H1 (cell line): ENCODE data around the gene CHRM4. TPM values are rescaled to one million over a fixed set of nuclear protein-coding genes. Genes with fewer than 3 reads are reported as not detected.
A peak's percentile ranks its signal among the peaks of the same experiment; 100 is the strongest.
"Not testable (repeated sequence)": the region's sequence is repeated elsewhere in the genome, so short reads cannot be mapped to it uniquely, and the experiment has no call there.

Experiments
- CTCF ChIA-PET: fragments of 300-600 bp; sonication (Branson Sonifier 250); formaldehyde crosslinking; loops from one replicate; lab custom pipeline; 2021; ENCODE audit not compliant: partially characterized antibody; lab: Charles Lee
- POLR2A ChIA-PET: fragments of 300-600 bp; sonication (Branson Sonifier 250); formaldehyde crosslinking; loops from one replicate; lab custom pipeline; 2021; ENCODE audit warnings: inconsistent platforms; ENCODE audit not compliant: partially characterized antibody; lab: Charles Lee
- DNase-seq, 2 experiments: peaks; one replicate each; pipeline versions ENCODE4 v3.0.0 to v3.0.0-alpha.2; 2010 to 2022; ENCODE audit warnings: low spot score in 2 of 2, low read depth in 1 of 2, mixed read lengths in 1 of 2
- FAIRE-seq: peaks from 2 replicates; lab custom pipeline; 2011; peaks lifted over from hg19 to GRCh38; lab: Jason Lieb, UNC
- H2AFZ ChIP-seq: 2 replicates; pipeline ENCODE4 v1.8.1; 2012; ENCODE audit warnings: low read length, inconsistent platforms
- H2AK5ac ChIP-seq: 2 replicates; pipeline ENCODE4 v1.6.1; 2013; ENCODE audit warnings: low read depth, low read length
- H2BK120ac ChIP-seq: replicated peaks from 2 replicates; pipeline ENCODE3; 2013; ENCODE audit warnings: low read depth, low read length, inconsistent platforms
- H2BK12ac ChIP-seq: 2 replicates; pipeline ENCODE4 v1.6.1; 2013; ENCODE audit warnings: low read depth, low read length
- H2BK15ac ChIP-seq: 2 replicates; pipeline ENCODE4 v1.6.1; 2013; ENCODE audit warnings: low read length
- H2BK20ac ChIP-seq: 2 replicates; pipeline ENCODE4 v1.6.1; 2013; ENCODE audit warnings: low read length
- H2BK5ac ChIP-seq: 2 replicates; pipeline ENCODE4 v1.6.1; 2013; ENCODE audit warnings: low read depth, low read length
- H3K14ac ChIP-seq: 2 replicates; pipeline ENCODE4 v1.6.1; 2013; ENCODE audit warnings: inconsistent platforms; ENCODE audit not compliant: insufficient read length
- H3K18ac ChIP-seq: 2 replicates; pipeline ENCODE4 v1.6.1; 2013; ENCODE audit warnings: low read length; ENCODE audit errors: extremely low read depth
- H3K23ac ChIP-seq: 2 replicates; pipeline ENCODE4 v1.6.1; 2013; ENCODE audit warnings: inconsistent platforms; ENCODE audit not compliant: insufficient read length
- H3K23me2 ChIP-seq: 2 replicates; pipeline ENCODE4 v1.6.1; 2013; ENCODE audit warnings: low read depth, low read length
- H3K27ac ChIP-seq: 2 replicates; pipeline ENCODE4 v1.6.1; 2011; ENCODE audit warnings: low read depth, low read length, inconsistent platforms
- H3K27me3 ChIP-seq, 4 experiments: replicated peaks in 1 of 4; 1 replicate in 1 of 4; 2 replicates in 3 of 4; pipeline versions ENCODE4 v1.6.1 to v1.8.1; 2011 to 2013; ENCODE audit warnings: low read length in 3 of 4, mild to moderate bottlenecking in 3 of 4, inconsistent platforms in 2 of 4, mixed read lengths in 2 of 4, moderate library complexity in 1 of 4; ENCODE audit not compliant: control insufficient read depth in 3 of 4, insufficient read depth in 3 of 4; ENCODE audit errors: extremely low read depth in 1 of 4
- H3K36me3 ChIP-seq, 4 experiments: 2 replicates each; pipeline versions ENCODE4 v1.6.1 to v1.8.1; 2011 to 2013; ENCODE audit warnings: mild to moderate bottlenecking in 4 of 4, low read length in 3 of 4, moderate library complexity in 2 of 4, control low read depth in 1 of 4, inconsistent platforms in 1 of 4; ENCODE audit not compliant: insufficient read depth in 4 of 4, control insufficient read depth in 2 of 4
- H3K4ac ChIP-seq: replicated peaks from 2 replicates; pipeline ENCODE3; 2013; ENCODE audit warnings: low read length, low read depth, mixed read lengths, inconsistent platforms; ENCODE audit not compliant: insufficient read length
- H3K4me1 ChIP-seq, 4 experiments: replicated peaks in 1 of 4; 1 replicate in 1 of 4; 2 replicates in 3 of 4; pipeline versions ENCODE4 v1.6.1 to v1.8.1; 2011 to 2013; ENCODE audit warnings: low read length in 3 of 4, inconsistent platforms in 2 of 4, mixed read lengths in 1 of 4; ENCODE audit not compliant: insufficient read depth in 4 of 4, control insufficient read depth in 3 of 4
- H3K4me2 ChIP-seq, 2 experiments: 2 replicates each; pipeline versions ENCODE4 v1.6.1 to v1.8.1; 2011 to 2013; ENCODE audit warnings: low read depth in 2 of 2, low read length in 2 of 2, control low read depth in 1 of 2, inconsistent platforms in 1 of 2, mild to moderate bottlenecking in 1 of 2; ENCODE audit not compliant: insufficient read depth in 1 of 2
- H3K4me3 ChIP-seq, 4 experiments: fragments of 200-600, 300-600 bp in 1 of 4; sonication (generic), shearing (Covaris generic), sonication (Bioruptor Twin) in 1 of 4; 2 replicates each; pipeline versions ENCODE4 v1.5.1 to v1.8.1; 2011 to 2016; ENCODE audit warnings: low read length in 4 of 4, low read depth in 3 of 4, control low read depth in 2 of 4, inconsistent platforms in 2 of 4, mild to moderate bottlenecking in 2 of 4, mixed read lengths in 1 of 4, moderate library complexity in 1 of 4; ENCODE audit not compliant: insufficient read depth in 2 of 4; ENCODE audit errors: extremely low read depth in 1 of 4
- H3K56ac ChIP-seq: replicated peaks from 2 replicates; pipeline ENCODE3; 2013; ENCODE audit warnings: low read depth, mild to moderate bottlenecking, mixed read lengths, low read length, inconsistent platforms; ENCODE audit not compliant: insufficient read length
- H3K79me1 ChIP-seq: 2 replicates; pipeline ENCODE4 v1.6.1; 2013; ENCODE audit warnings: low read depth, low read length, control low read depth
- H3K79me2 ChIP-seq, 2 experiments: 2 replicates each; pipeline versions ENCODE4 v1.6.1 to v1.8.1; 2012 to 2013; ENCODE audit warnings: low read length in 2 of 2, mild to moderate bottlenecking in 2 of 2, inconsistent platforms in 1 of 2; ENCODE audit not compliant: insufficient read depth in 2 of 2, control insufficient read depth in 1 of 2
- H3K9ac ChIP-seq, 4 experiments: replicated peaks in 1 of 4; 1 replicate in 1 of 4; 2 replicates in 3 of 4; pipeline versions ENCODE4 v1.6.1 to v1.8.1; 2011 to 2013; ENCODE audit warnings: low read depth in 3 of 4, low read length in 3 of 4, control low read depth in 2 of 4, mild to moderate bottlenecking in 2 of 4, moderate library complexity in 2 of 4, inconsistent platforms in 1 of 4; ENCODE audit errors: extremely low read depth in 1 of 4
- H3K9me3 ChIP-seq, 2 experiments: 2 replicates each; pipeline versions ENCODE4 v1.6.1 to v1.8.1; 2012 to 2013; ENCODE audit warnings: mild to moderate bottlenecking in 2 of 2, moderate library complexity in 2 of 2, control low read depth in 1 of 2, inconsistent platforms in 1 of 2, low read depth in 1 of 2, low read length in 1 of 2, mixed read lengths in 1 of 2; ENCODE audit not compliant: insufficient read depth in 2 of 2
- H4K20me1 ChIP-seq, 2 experiments: replicated peaks in 1 of 2; 2 replicates each; pipeline versions ENCODE3 to v1.8.1; 2011 to 2013; ENCODE audit warnings: inconsistent platforms in 2 of 2, low read length in 2 of 2, mild to moderate bottlenecking in 1 of 2; ENCODE audit not compliant: insufficient read depth in 2 of 2, control insufficient read depth in 1 of 2
- H4K5ac ChIP-seq: 2 replicates; pipeline ENCODE4 v1.6.1; 2013; ENCODE audit warnings: low read length, low read depth, mixed read lengths, inconsistent platforms; ENCODE audit not compliant: insufficient read length
- H4K8ac ChIP-seq: 2 replicates; pipeline ENCODE4 v1.8.0; 2013; ENCODE audit warnings: mild to moderate bottlenecking, moderate library complexity, low read length, inconsistent platforms; ENCODE audit not compliant: insufficient read depth; ENCODE audit errors: extremely low read depth
- H4K91ac ChIP-seq: replicated peaks from 2 replicates; pipeline ENCODE3; 2013; ENCODE audit warnings: low read length, mixed read lengths, inconsistent platforms; ENCODE audit not compliant: insufficient read length
- POLR2A ChIP-seq, 2 experiments: IDR thresholded peaks; 1 replicate in 1 of 2; 2 replicates in 1 of 2; pipeline ENCODE4 v1.6.1; 2011; ENCODE audit warnings: low read depth in 2 of 2, low read length in 2 of 2, mild to moderate bottlenecking in 2 of 2; ENCODE audit errors: control extremely low read depth in 1 of 2
- SAP30 ChIP-seq: fragments of 300-600 bp; sonication (generic); IDR thresholded peaks from 2 replicates; pipeline ENCODE4 v1.7.1; 2012; ENCODE audit warnings: low read length, moderate library complexity, mild to moderate bottlenecking, inconsistent platforms; ENCODE audit not compliant: insufficient read depth, insufficient replicate concordance
- SIN3A ChIP-seq, 2 experiments: IDR thresholded peaks in 1 of 2; conservative IDR thresholded peaks in 1 of 2; 2 replicates each; pipeline ENCODE4 v1.6.1; 2011 to 2012; ENCODE audit warnings: low read length in 2 of 2, improper control_type of control experiment in 1 of 2, low read depth in 1 of 2, mild to moderate bottlenecking in 1 of 2
- WGBS, 2 experiments: shearing (Covaris generic) in 1 of 2; methylation state at CpG; one replicate each; pipeline versions ENCODE4 v1.1.6 to v1.1.7; 2013 to 2015; ENCODE audit warnings: low lambda C conversion rate in 2 of 2, mixed read lengths in 2 of 2, inconsistent platforms in 1 of 2, low coverage in 1 of 2, missing lambda C conversion rate in 1 of 2; ENCODE audit not compliant: insufficient replicate concordance in 2 of 2, insufficient coverage in 1 of 2, insufficient read length in 1 of 2; ENCODE audit errors: extremely low coverage in 1 of 2, missing lambda C conversion rate in 1 of 2; 5-methylcytosine and 5-hydroxymethylcytosine counted together
- polyA plus RNA-seq, 7 experiments: library from polyadenylated mRNA; depleted of rRNA in 3 of 7; stranded (reverse) in 5 of 7; unstranded in 2 of 7; fragments of >200 nt in 5 of 7; fragments of 200-250 nt in 2 of 7; gene quantifications; 1 replicate in 5 of 7; 2 replicates in 1 of 7; 4 replicates in 1 of 7; pipeline versions ENCODE4 v1.2.1 to v1.2.3, GENCODE V29; 2011 to 2013; ENCODE audit warnings: missing spikeins in 2 of 7, mixed read lengths in 2 of 7
- total RNA-seq: library from RNA; stranded (reverse); fragmentation: NEBNext Ultra II Directional; extraction: Animal tissue kit (Norgen Biotek cat#: 25700); gene quantifications from 2 replicates; pipeline ENCODE4 v1.2.1, GENCODE V29; 2021
- TF ChIP-seq, protein P1 (sequence below): IDR thresholded peaks from 2 replicates; pipeline ENCODE4 v1.6.1; 2012; ENCODE audit warnings: inconsistent platforms

The CHRM4 gene
- total and polyA plus RNA-seq, 2 of the 8 experiments (the other 6 are each of a cell fraction or from before 2014, with no cell fraction given), result 1.1 to 1.3 TPM

GRCh38 chr11:46379482-46380293 is 11.9 kb downstream of the CHRM4 start:
- H3K79me1 ChIP-seq, H2AFZ ChIP-seq, H2BK5ac ChIP-seq, H3K23ac ChIP-seq, H3K27ac ChIP-seq, H4K8ac ChIP-seq, FAIRE-seq, H2BK20ac ChIP-seq, H3K23me2 ChIP-seq, H4K91ac ChIP-seq, H3K18ac ChIP-seq, H2AK5ac ChIP-seq, H3K27me3 ChIP-seq, H3K4ac ChIP-seq, H2BK120ac ChIP-seq, H3K14ac ChIP-seq, H4K5ac ChIP-seq, H3K9me3 ChIP-seq, H2BK12ac ChIP-seq, H3K79me2 ChIP-seq, H3K56ac ChIP-seq, H3K9ac ChIP-seq: not testable (repeated sequence)
- POLR2A ChIA-PET, result interaction anchor here (0.7 to 3.8 kb wide), 10 partner anchors 9 to 257 kb away, joined by 3 to 35 read pairs (median 4); partner anchors contain the start of gene CHRM4
- Histone ChIP-seq H3K4me1 (peaks cover 0 to 16% (median 13%) of the 10 kb centered on the region in 4 experiments; a peak in 6 of 7 replicates), H3K4me2 (peak overlapping the region; percentile 69 to 94), H2BK15ac (peak overlapping the region; percentile 46; the same call in 1 of the 2 replicates), H4K20me1 (peaks cover 15 to 22% of the 10 kb centered on the region in 2 experiments), H3K36me3 (peaks cover 7 to 31% (median 15%) of the 10 kb centered on the region in 4 experiments; a peak in 4 of 8 replicates), H3K4me3 (peak overlapping the region; percentile 34 to 95 (median 53); a peak in 7 of 8 replicates)
- peak; percentile 75 to 81 for DNase-seq
- TF ChIP-seq, protein P1, sequence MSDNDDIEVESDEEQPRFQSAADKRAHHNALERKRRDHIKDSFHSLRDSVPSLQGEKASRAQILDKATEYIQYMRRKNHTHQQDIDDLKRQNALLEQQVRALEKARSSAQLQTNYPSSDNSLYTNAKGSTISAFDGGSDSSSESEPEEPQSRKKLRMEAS, result peak; percentile 45; the same call in 1 of the 2 replicates
- TF ChIP-seq SAP30 (peak; percentile 19), SIN3A (conservative IDR thresholded peaks at IDR 0.05 in 1 of 2, IDR thresholded peaks at IDR 0.05 in 1 of 2; ENCODE audit: low read depth in 1 of 2, low read length in 2 of 2) (0 out of 4 replicates have a peak, but pooled peaks of 1 of the 2 experiments have one; percentile 28), POLR2A (IDR thresholded peaks at IDR 0.05; ENCODE audit: control extremely low read depth in 1 of 2, low read depth in 2 of 2, low read length in 2 of 2) (0 out of 3 replicates have a peak, but pooled peaks of 1 of the 2 experiments have one; percentile 9)
- 13% methylated on average over 31 of the region's 36 CpGs; no CpG with 5 or more reads in 1 of the 2 experiments for WGBS, 2 experiments
- CTCF ChIA-PET, result interaction anchor here (0.5 to 44.5 kb wide), 5 partner anchors 9 to 79 kb away, joined by 4 to 1004 read pairs (median 24); partner anchors contain the start of gene DGKZ
